ENCODE measurements around the gene NXPE1. TPM values are rescaled to one million over a fixed set of nuclear protein-coding genes. Genes with fewer than 3 reads are reported as not detected.

The NXPE1 gene
- total RNA-seq, 2 experiments from 2014 or later = not detected

DNA sequence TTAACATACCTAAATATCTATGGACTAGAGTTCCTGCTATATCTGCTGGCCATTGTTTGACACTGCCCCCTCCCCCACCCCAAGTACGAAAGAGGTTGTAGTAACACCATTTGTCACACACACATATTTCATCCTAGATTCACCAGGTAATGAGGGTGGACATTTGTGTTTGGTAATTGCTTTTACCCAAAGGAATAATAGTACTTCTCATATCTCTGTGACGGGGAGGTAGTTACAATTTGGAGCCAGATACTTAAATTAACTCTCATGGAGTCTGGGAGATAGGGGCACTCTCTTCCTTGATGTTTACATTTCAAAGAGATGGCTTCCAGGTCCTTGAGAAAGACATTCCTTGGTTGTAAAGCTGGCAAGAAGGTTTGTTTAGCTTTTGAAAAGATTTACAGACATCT lies 81.7 kb downstream of the NXPE1 start:
- Mint-ChIP-seq H3K27me3 (ENCODE audit: low read depth) (peaks cover 5% of the 10 kb centered on the region), H3K4me3 (no peak overlapping the region), H3K9me3 (no peaks in the 10 kb centered on the region), H3K36me3 (ENCODE audit: low read depth) (no peaks in the 10 kb centered on the region), H3K4me1 (ENCODE audit: low read depth) (no peaks in the 10 kb centered on the region), H3K27ac (no peak overlapping the region)
- intact Hi-C loops (cut with micrococcal nuclease) = no loop called here
- CTCF ChIA-PET = no interaction called here
- no peak for DNase-seq

DNA sequence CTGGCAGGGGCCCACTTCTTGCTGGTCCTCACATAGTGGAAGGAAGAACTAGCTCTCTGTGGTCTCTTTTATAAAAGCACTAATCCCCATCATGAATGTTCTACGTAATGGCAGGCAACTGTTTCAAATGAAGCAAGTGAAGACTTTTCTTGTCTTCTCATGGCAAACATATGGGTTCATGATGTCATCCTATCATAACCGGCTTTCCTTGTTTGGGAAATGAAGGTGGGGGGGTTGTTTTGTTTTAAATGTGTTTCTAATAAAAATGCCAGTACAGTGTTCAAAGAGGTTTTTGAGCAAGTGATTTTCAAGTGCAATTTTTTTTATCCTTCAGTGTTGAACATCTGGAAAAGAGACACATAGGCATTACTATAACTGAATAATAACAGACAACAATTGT lies 87.0 kb downstream of the NXPE1 start:
- H3K9me3 Mint-ChIP-seq = no peaks in the 10 kb centered on the region
- H3K36me3 Mint-ChIP-seq (ENCODE audit: low read depth) = peaks cover 3% of the 10 kb centered on the region
- no peak overlapping the region for H3K27ac Mint-ChIP-seq
- intact Hi-C loops (cut with micrococcal nuclease) = no loop called here
- peaks cover 5% of the 10 kb centered on the region for H3K27me3 Mint-ChIP-seq (ENCODE audit: low read depth)
- CTCF ChIA-PET = no interaction called here
- no peaks in the 10 kb centered on the region for H3K4me1 Mint-ChIP-seq (ENCODE audit: low read depth)
- H3K4me3 Mint-ChIP-seq = no peak overlapping the region
- DNase-seq = no peak

Other genes starting within 250 kb of the NXPE1 start
- 1 to 10 TPM; 7.5 to 7.6 TPM for gene C11orf71, start 159.4 kb downstream of the NXPE1 start, total RNA-seq
- gene RBM7, start 159.2 kb downstream of the NXPE1 start, total RNA-seq = 10 to 100 TPM; 36.9 to 41.7 TPM
- gene REXO2, start 120.4 kb downstream of the NXPE1 start, total RNA-seq = 10 to 100 TPM; 51.1 to 51.4 TPM
- gene NXPE4, start 35.9 kb upstream of the NXPE1 start, total RNA-seq = not detected
- not detected for gene NXPE2, start 118.6 kb upstream of the NXPE1 start, total RNA-seq

All from activated naive CD4-positive, alpha-beta T cell treated with anti-CD3 and anti-CD28 coated beads for 36 hours (primary cell).